HepG2 (cell line): ENCODE data around the gene TRIM28. TPM values are rescaled to one million over a fixed set of nuclear protein-coding genes. Genes with fewer than 3 reads are reported as not detected.

Source experiments
- ATAC-seq: fragments of 200-7000 bp; cut with Tn5 transposase; 3 replicates; pipeline ENCODE4 v1.9.1; 2020; ENCODE audit warnings: mild to moderate bottlenecking, moderate library complexity
- BruUV-seq: library from RNA; stranded (reverse); fragments of 400-500 nt; replicated peaks from 2 replicates; lab custom pipeline; 2021; lab: Mats Ljungman, UMichigan
- CTCF ChIA-PET: fragments of 300-600 bp; formaldehyde crosslinking; extraction: SDS; loops from one replicate; lab custom pipeline; 2021; ENCODE audit warnings: low total read pairs, inconsistent platforms, low intra/inter-chr PET ratio; lab: Yijun Ruan, JAX
- POLR2A ChIA-PET: fragments of 350-600 bp; sonication (Branson Sonifier 250); formaldehyde crosslinking; loops from one replicate; lab custom pipeline; 2020; ENCODE audit warnings: antibody characterized with exemption, inconsistent platforms; lab: Yijun Ruan, JAX
- DNase-seq: peaks from one replicate; pipeline ENCODE4 v3.0.0-alpha.2; 2015; ENCODE audit warnings: low spot score
- FAIRE-seq: peaks from 3 replicates; lab custom pipeline; 2011; peaks lifted over from hg19 to GRCh38; lab: Jason Lieb, UNC
- H2AFZ ChIP-seq: one replicate; pipeline ENCODE4 v1.6.1; 2011; ENCODE audit warnings: low read length, inconsistent platforms
- H3K27ac ChIP-seq: fragments of 300-600 bp; 3 replicates; pipeline ENCODE4 v1.8.0; 2011; ENCODE audit warnings: mixed run types, mild to moderate bottlenecking, mixed read lengths, low read length, inconsistent platforms; ENCODE audit not compliant: insufficient read depth; ENCODE audit errors: extremely low read length
- H3K27me3 ChIP-seq, 2 experiments: fragments of 200-600 bp in 1 of 2; 2 replicates in 1 of 2; 3 replicates in 1 of 2; pipeline versions ENCODE4 v1.6.0 to v1.8.0; 2011; ENCODE audit warnings: low read length in 2 of 2, mild to moderate bottlenecking in 2 of 2, moderate library complexity in 2 of 2, inconsistent platforms in 1 of 2; ENCODE audit not compliant: insufficient read depth in 2 of 2, control insufficient read depth in 1 of 2
- H3K36me3 ChIP-seq, 2 experiments: fragments of 200-600 bp in 1 of 2; replicated peaks in 1 of 2; 2 replicates in 1 of 2; 3 replicates in 1 of 2; pipeline versions ENCODE4 v1.5.1 to v1.8.0; 2011; ENCODE audit warnings: low read length in 2 of 2, inconsistent platforms in 1 of 2; ENCODE audit not compliant: insufficient read depth in 2 of 2, control insufficient read depth in 1 of 2
- H3K4me1 ChIP-seq: 2 replicates; pipeline ENCODE4 v1.5.1; 2012; ENCODE audit warnings: low read length, inconsistent platforms; ENCODE audit not compliant: insufficient read depth
- H3K4me2 ChIP-seq: 2 replicates; pipeline ENCODE4 v1.6.0; 2011; ENCODE audit warnings: low read depth, low read length, inconsistent platforms
- H3K4me3 ChIP-seq, 3 experiments: fragments of 200-600 bp in 1 of 3; sonication (generic), shearing (Covaris generic) in 1 of 3; replicated peaks in 1 of 3; 2 replicates each; pipeline ENCODE4 v1.5.1; 2011 to 2016; ENCODE audit warnings: low read length in 3 of 3, inconsistent platforms in 2 of 3, low read depth in 2 of 3, mild to moderate bottlenecking in 2 of 3, control low read depth in 1 of 3, mixed read lengths in 1 of 3; ENCODE audit not compliant: insufficient read depth in 1 of 3
- H3K79me2 ChIP-seq: one replicate; pipeline ENCODE4 v1.6.1; 2011; ENCODE audit warnings: low read length, inconsistent platforms; ENCODE audit not compliant: insufficient read depth
- H3K9ac ChIP-seq: 2 replicates; pipeline ENCODE4 v1.6.0; 2011; ENCODE audit warnings: mild to moderate bottlenecking, low read depth, low read length, inconsistent platforms; ENCODE audit not compliant: insufficient read depth
- H3K9me3 ChIP-seq: 2 replicates; pipeline ENCODE4 v1.5.1; 2012; ENCODE audit warnings: mild to moderate bottlenecking, low read length
- H4K20me1 ChIP-seq: 2 replicates; pipeline ENCODE4 v1.6.0; 2011; ENCODE audit warnings: inconsistent platforms, mild to moderate bottlenecking, low read length, moderate library complexity; ENCODE audit not compliant: insufficient read depth
- AHR ChIP-seq: IDR thresholded peaks from 2 replicates; pipeline ENCODE4 v1.6.1; 2018; ENCODE audit warnings: missing genetic modification reagents, missing compliant biosample characterization
- ATAD3A ChIP-seq: sonication (generic); formaldehyde crosslinking; IDR thresholded peaks from 2 replicates; pipeline ENCODE4 v1.4.0; 2020; ENCODE audit warnings: missing genetic modification reagents
- CBFB ChIP-seq: sonication (generic); formaldehyde crosslinking; IDR thresholded peaks from 2 replicates; pipeline ENCODE4 v1.4.0; 2020; ENCODE audit warnings: missing genetic modification reagents
- HCFC1 ChIP-seq: fragments of 150-350 bp; IDR thresholded peaks from 2 replicates; pipeline ENCODE4 v1.6.1; 2014; ENCODE audit warnings: low read depth, low read length
- HMGA1 ChIP-seq: sonication (generic); formaldehyde crosslinking; conservative IDR thresholded peaks from 2 replicates; pipeline ENCODE4 v1.4.0; 2020; ENCODE audit warnings: missing genetic modification reagents
- IKZF4 ChIP-seq: sonication (generic); formaldehyde crosslinking; IDR thresholded peaks from 2 replicates; pipeline ENCODE4 v1.5.1; 2020; ENCODE audit warnings: borderline replicate concordance, mild to moderate bottlenecking, low read depth, missing genetic modification reagents; ENCODE audit errors: not compliant biosample characterization
- JUNB ChIP-seq: sonication (generic); formaldehyde crosslinking; IDR thresholded peaks from 2 replicates; pipeline ENCODE4 v1.8.0; 2022; ENCODE audit warnings: missing genetic modification reagents, mild to moderate bottlenecking, borderline replicate concordance
- KDM5A ChIP-seq: fragments of 200-600 bp; sonication (generic); IDR thresholded peaks from 2 replicates; pipeline ENCODE4 v1.7.0; 2018; ENCODE audit warnings: antibody characterized with exemption, mild to moderate bottlenecking, low read length, borderline replicate concordance
- KLF12 ChIP-seq: sonication (generic); formaldehyde crosslinking; IDR thresholded peaks from 2 replicates; pipeline ENCODE4 v1.4.0; 2020; ENCODE audit warnings: missing genetic modification reagents, borderline replicate concordance
- PCBP1 ChIP-seq: fragments of 200-400 bp; formaldehyde crosslinking; IDR thresholded peaks from 2 replicates; pipeline ENCODE4 v1.6.1; 2017; ENCODE audit warnings: mild to moderate bottlenecking, low read depth, low read length, borderline replicate concordance
- PHB2 ChIP-seq: fragments of 450-650 bp; IDR thresholded peaks from 2 replicates; pipeline ENCODE4 v1.6.1; 2018; ENCODE audit not compliant: partially characterized antibody
- RORA ChIP-seq: sonication (generic); formaldehyde crosslinking; IDR thresholded peaks from 2 replicates; pipeline ENCODE4 v1.5.0; 2020; ENCODE audit warnings: mild to moderate bottlenecking, missing genetic modification reagents, moderate library complexity
- SAP130 ChIP-seq: IDR thresholded peaks from 2 replicates; pipeline ENCODE4 v1.6.1; 2016; ENCODE audit warnings: low read depth
- SMAD9 ChIP-seq: sonication (generic); formaldehyde crosslinking; IDR thresholded peaks from 2 replicates; pipeline ENCODE4 v1.5.1; 2020; ENCODE audit warnings: mild to moderate bottlenecking, missing genetic modification reagents
- ZNF607 ChIP-seq: sonication (generic); formaldehyde crosslinking; IDR thresholded peaks from 2 replicates; pipeline ENCODE4 v1.5.1; 2020; ENCODE audit warnings: missing genetic modification reagents, mild to moderate bottlenecking, borderline replicate concordance
- WGBS: methylation state at CpG from one replicate; pipeline ENCODE4 v1.1.6; 2017; ENCODE audit warnings: low lambda C conversion rate; 5-methylcytosine and 5-hydroxymethylcytosine counted together
- in situ Hi-C: cut with HindIII; loops from 2 replicates; pipeline ENCODE4 v1.10.0; 2017; ENCODE audit warnings: low pct_unique_long_range_greater_than_20kb; ENCODE audit not compliant: extremely low pct_ligation_motif_present
- intact Hi-C: fragments of 100-400 bp; cut with micrococcal nuclease; formaldehyde crosslinking; loops from one replicate; pipeline ENCODE4 v1.10.0; 2022; ENCODE audit not compliant: unreplicated experiment
- polyA plus RNA-seq, 8 experiments: library from polyadenylated mRNA; depleted of rRNA in 3 of 8; stranded (reverse) in 7 of 8; unstranded in 1 of 8; fragments of >200 nt; fragmentation: Illumina TruSeq in 4 of 8; extraction: Trizol in 4 of 8; gene quantifications; 2 replicates each; pipeline versions ENCODE4 v1.2.1 to v1.2.3, GENCODE V29; 2011 to 2016; ENCODE audit warnings: low read depth in 4 of 8, missing spikeins in 1 of 8, mixed read lengths in 1 of 8; ENCODE audit not compliant: insufficient read depth in 1 of 8
- total RNA-seq, 5 experiments: library from RNA; depleted of rRNA; stranded (reverse); fragments of >200 nt; fragmentation: Illumina TruSeq; extraction: Trizol; gene quantifications; 2 replicates each; pipeline ENCODE4 v1.2.3, GENCODE V29; 2016; ENCODE audit warnings: low read depth in 1 of 5
- TF ChIP-seq, protein P1 (sequence below): sonication (generic); formaldehyde crosslinking; IDR thresholded peaks from 2 replicates; pipeline ENCODE4 v1.5.1; 2020; ENCODE audit warnings: missing genetic modification reagents, mild to moderate bottlenecking, borderline replicate concordance
- TF ChIP-seq, protein P2 (sequence below): sonication (generic); formaldehyde crosslinking; IDR thresholded peaks from 2 replicates; pipeline ENCODE4 v1.4.0; 2020; ENCODE audit warnings: missing genetic modification reagents

TRIM28 gene
- total and polyA plus RNA-seq, 2 of the 13 experiments (the other 11 are each of a cell fraction or from before 2014, with no cell fraction given) = 361 to 439 TPM

DNA sequence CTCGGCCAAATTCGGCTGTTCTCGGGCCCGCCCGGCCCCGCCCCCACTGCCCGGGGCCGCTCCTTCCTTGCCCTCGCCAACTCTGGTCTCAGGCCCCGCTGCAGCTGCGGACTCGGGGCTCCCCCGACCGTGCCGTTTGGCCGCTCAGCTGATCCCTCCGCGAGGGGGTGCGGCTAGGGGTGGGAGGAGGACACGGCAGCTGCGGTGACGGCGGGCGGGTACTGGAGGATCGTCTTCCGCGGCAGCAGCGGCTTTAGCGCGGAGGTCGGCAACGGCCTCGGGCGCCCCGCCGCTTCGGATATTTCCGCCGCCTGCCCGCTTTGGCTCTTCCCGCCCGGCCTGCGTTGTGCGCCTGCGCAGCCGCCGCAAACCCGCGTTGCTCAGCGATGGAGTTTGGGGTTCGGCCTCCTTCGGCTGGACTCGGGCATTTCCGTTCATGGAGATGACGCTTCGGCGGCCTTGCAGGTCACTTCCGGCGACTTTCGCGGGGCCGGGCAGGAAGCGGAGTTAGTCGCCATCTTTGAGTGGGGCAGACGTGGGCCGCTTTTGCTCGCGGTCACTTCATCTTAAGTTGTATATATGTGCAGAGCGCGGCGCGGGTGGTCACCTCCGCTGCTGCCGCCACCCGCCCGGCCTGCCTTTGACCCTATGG lies 14.9 kb downstream of the TRIM28 start:
- in situ Hi-C loops (no loop called here), intact Hi-C loops (no loop called here)
- DNase-seq = peak; percentile 95
- BruUV-seq = no TSS peak
- POLR2A ChIA-PET = interaction anchor here (1.0 to 3.9 kb wide), 14 partner anchors 8 to 196 kb away, joined by 3 to 42 read pairs (median 8); partner anchors contain the start of genes MZF1, SLC27A5, TRIM28 and ZBTB45
- peak overlapping the region; percentile 95 for H3K4me2 ChIP-seq
- H4K20me1 ChIP-seq = no peaks in the 10 kb centered on the region
- no peaks in the 10 kb centered on the region for H3K9me3 ChIP-seq
- peaks cover 33% of the 10 kb centered on the region for H3K79me2 ChIP-seq
- FAIRE-seq = no peak
- peaks cover 8 to 9% of the 10 kb centered on the region in 2 experiments; a peak in 4 of 5 replicates for H3K36me3 ChIP-seq
- 3% methylated on average over 7 of the region's 76 CpGs for WGBS
- H3K27ac ChIP-seq = peak overlapping the region; percentile 96
- H3K4me3 ChIP-seq = peak overlapping the region; percentile 71 to 84 (median 84)
- no peaks in the 10 kb centered on the region for H3K27me3 ChIP-seq
- ATAC-seq = peak; percentile 66
- peaks cover 34% of the 10 kb centered on the region for H3K4me1 ChIP-seq
- H2AFZ ChIP-seq = no peak overlapping the region
- H3K9ac ChIP-seq = peak overlapping the region; percentile 98
- CTCF ChIA-PET = no interaction called here
- TF ChIP-seq, protein P1, sequence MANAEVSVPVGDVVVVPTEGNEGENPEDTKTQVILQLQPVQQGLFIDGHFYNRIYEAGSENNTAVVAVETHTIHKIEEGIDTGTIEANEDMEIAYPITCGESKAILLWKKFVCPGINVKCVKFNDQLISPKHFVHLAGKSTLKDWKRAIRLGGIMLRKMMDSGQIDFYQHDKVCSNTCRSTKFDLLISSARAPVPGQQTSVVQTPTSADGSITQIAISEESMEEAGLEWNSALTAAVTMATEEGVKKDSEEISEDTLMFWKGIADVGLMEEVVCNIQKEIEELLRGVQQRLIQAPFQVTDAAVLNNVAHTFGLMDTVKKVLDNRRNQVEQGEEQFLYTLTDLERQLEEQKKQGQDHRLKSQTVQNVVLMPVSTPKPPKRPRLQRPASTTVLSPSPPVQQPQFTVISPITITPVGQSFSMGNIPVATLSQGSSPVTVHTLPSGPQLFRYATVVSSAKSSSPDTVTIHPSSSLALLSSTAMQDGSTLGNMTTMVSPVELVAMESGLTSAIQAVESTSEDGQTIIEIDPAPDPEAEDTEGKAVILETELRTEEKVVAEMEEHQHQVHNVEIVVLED (CRISPR knock-in tag) = peak; percentile 86; the same call in 1 of the 2 replicates
- TF ChIP-seq PHB2 = no peak
- peak; percentile 46; the same call in 1 of the 2 replicates for TF ChIP-seq AHR (CRISPR knock-in tag)
- TF ChIP-seq ATAD3A (CRISPR knock-in tag) = no peak; the same call in 1 of the 2 replicates
- no peak for TF ChIP-seq JUNB (CRISPR knock-in tag)
- TF ChIP-seq, protein P2, sequence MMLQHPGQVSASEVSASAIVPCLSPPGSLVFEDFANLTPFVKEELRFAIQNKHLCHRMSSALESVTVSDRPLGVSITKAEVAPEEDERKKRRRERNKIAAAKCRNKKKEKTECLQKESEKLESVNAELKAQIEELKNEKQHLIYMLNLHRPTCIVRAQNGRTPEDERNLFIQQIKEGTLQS (CRISPR knock-in tag) = no peak
- peak; percentile 10; the same call in 1 of the 2 replicates for TF ChIP-seq ZNF607 (CRISPR knock-in tag)
- no peak for TF ChIP-seq HMGA1 (CRISPR knock-in tag)
- no peak for TF ChIP-seq PCBP1
- TF ChIP-seq IKZF4 (CRISPR knock-in tag) = peak; percentile 8
- 0 out of 2 replicates have a peak, but pooled peaks have one; percentile 24 for TF ChIP-seq KDM5A
- no peak; the same call in 1 of the 2 replicates for TF ChIP-seq CBFB
- peak; percentile 66; the same call in 1 of the 2 replicates for TF ChIP-seq HCFC1
- TF ChIP-seq KLF12 (CRISPR knock-in tag) = peak; percentile 57; the same call in 1 of the 2 replicates
- no peak; the same call in 1 of the 2 replicates for TF ChIP-seq SAP130
- TF ChIP-seq SMAD9 = no peak
- no peak for TF ChIP-seq RORA (CRISPR knock-in tag)
